GM23338 (cell line): ENCODE results near the gene SEPTIN3. TPM values are rescaled to one million over a fixed set of nuclear protein-coding genes. Genes with fewer than 3 reads are reported as not detected.

Experiments used
- ATAC-seq: fragments of 200-7000 bp; cut with Tn5 transposase; 3 replicates; pipeline ENCODE4 v1.9.1; 2020
- DNase-seq: peaks from one replicate; pipeline ENCODE4 v3.0.0-alpha.2; 2015; ENCODE audit warnings: low spot score
- H2AFZ ChIP-seq: fragments of 200-600 bp; sonication (generic); 2 replicates; pipeline ENCODE4 v1.8.0; 2016; ENCODE audit warnings: antibody characterized with exemption, mild to moderate bottlenecking, moderate library complexity
- H3F3A ChIP-seq: fragments of 200-600 bp; sonication (generic); replicated peaks from 2 replicates; pipeline ENCODE4 v1.8.0; 2017; ENCODE audit warnings: antibody characterized with exemption, mixed run types, low read depth
- H3K27ac ChIP-seq: fragments of 200-600 bp; sonication (generic); 2 replicates; pipeline ENCODE4 v1.6.1; 2016; ENCODE audit warnings: low read depth
- H3K27me3 ChIP-seq: fragments of 200-600 bp; sonication (generic); 2 replicates; pipeline ENCODE4 v1.8.0; 2016; ENCODE audit warnings: mild to moderate bottlenecking, mixed run types, moderate library complexity; ENCODE audit not compliant: insufficient read depth
- H3K36me3 ChIP-seq: fragments of 200-600 bp; sonication (generic); 2 replicates; pipeline ENCODE4 v1.8.0; 2016; ENCODE audit warnings: mild to moderate bottlenecking; ENCODE audit not compliant: insufficient read depth
- H3K4me1 ChIP-seq: fragments of 200-600 bp; sonication (generic); 2 replicates; pipeline ENCODE4 v1.8.0; 2016; ENCODE audit warnings: mild to moderate bottlenecking, moderate library complexity; ENCODE audit not compliant: insufficient read depth
- H3K4me2 ChIP-seq: fragments of 200-600 bp; sonication (generic); 2 replicates; pipeline ENCODE4 v1.7.1; 2017; ENCODE audit warnings: mixed run types
- H3K4me3 ChIP-seq: fragments of 200-600 bp; sonication (generic); 2 replicates; pipeline ENCODE4 v1.6.1; 2016; ENCODE audit warnings: mixed run types
- H3K79me2 ChIP-seq: fragments of 200-600 bp; sonication (generic); replicated peaks from 2 replicates; pipeline ENCODE4 v1.8.0; 2017; ENCODE audit warnings: mild to moderate bottlenecking; ENCODE audit not compliant: insufficient read depth
- H3K9me2 ChIP-seq: fragments of 200-600 bp; sonication (generic); 2 replicates; pipeline ENCODE4 v1.8.0; 2017; ENCODE audit not compliant: insufficient read depth
- H4K20me1 ChIP-seq: fragments of 200-600 bp; sonication (generic); replicated peaks from 2 replicates; pipeline ENCODE4 v1.8.0; 2017; ENCODE audit warnings: mild to moderate bottlenecking; ENCODE audit not compliant: insufficient read depth
- H3K27ac Mint-ChIP-seq: 2 replicates; pipeline ENCODE4 v1.8.0; 2020; ENCODE audit warnings: inconsistent platforms, mild to moderate bottlenecking, moderate library complexity, mixed read lengths
- H3K27me3 Mint-ChIP-seq: 3 replicates; pipeline ENCODE4 v1.8.0; 2022; ENCODE audit warnings: low read depth, mild to moderate bottlenecking, moderate library complexity, mixed read lengths, inconsistent platforms; ENCODE audit not compliant: insufficient read depth, poor library complexity
- H3K36me3 Mint-ChIP-seq: 3 replicates; pipeline ENCODE4 v1.8.0; 2021; ENCODE audit warnings: low read depth, mild to moderate bottlenecking, inconsistent platforms, moderate library complexity, mixed read lengths
- H3K4me1 Mint-ChIP-seq: 3 replicates; pipeline ENCODE4 v1.8.0; 2020; ENCODE audit warnings: mild to moderate bottlenecking, inconsistent platforms, mixed read lengths
- H3K4me3 Mint-ChIP-seq: 3 replicates; pipeline ENCODE4 v1.8.0; 2021; ENCODE audit warnings: moderate library complexity, mild to moderate bottlenecking, inconsistent platforms, mixed read lengths
- H3K9me3 Mint-ChIP-seq: 3 replicates; pipeline ENCODE4 v1.8.0; 2020; ENCODE audit warnings: moderate library complexity, mild to moderate bottlenecking, inconsistent platforms, mixed read lengths
- CREB1 ChIP-seq: fragments of 250-450 bp; sonication (Bioruptor Pico); IDR thresholded peaks from 2 replicates; pipeline ENCODE4 v1.5.0; 2020; ENCODE audit warnings: low read depth, mild to moderate bottlenecking, moderate library complexity
- CTCF ChIP-seq, 2 experiments: fragments of 200-600 bp in 1 of 2; sonication (generic) in 1 of 2; conservative IDR thresholded peaks; 2 replicates each; pipeline versions ENCODE4 v1.5.1 to v1.6.1; 2016 to 2017; ENCODE audit warnings: antibody characterized with exemption in 2 of 2, low read depth in 2 of 2, mild to moderate bottlenecking in 2 of 2, moderate library complexity in 1 of 2
- ETS1 ChIP-seq: IDR thresholded peaks from 2 replicates; pipeline ENCODE4 v1.6.1; 2016; ENCODE audit warnings: antibody characterized with exemption
- EZH2phosphoT487 ChIP-seq: fragments of 200-600 bp; sonication (generic); IDR thresholded peaks from one replicate; pipeline ENCODE4 v1.8.1; 2018; ENCODE audit warnings: antibody characterized with exemption; ENCODE audit not compliant: unreplicated experiment
- JUNB ChIP-seq: IDR thresholded peaks from one replicate; pipeline ENCODE4 v1.6.1; 2016; ENCODE audit warnings: antibody characterized with exemption; ENCODE audit not compliant: unreplicated experiment
- NANOG ChIP-seq: IDR thresholded peaks from 2 replicates; pipeline ENCODE4 v1.6.1; 2016; ENCODE audit warnings: antibody characterized with exemption, borderline replicate concordance
- POLR2AphosphoS5 ChIP-seq: IDR thresholded peaks from 2 replicates; pipeline ENCODE4 v1.6.1; 2016; ENCODE audit warnings: antibody characterized with exemption, low read depth
- REST ChIP-seq: IDR thresholded peaks from one replicate; pipeline ENCODE4 v1.6.1; 2018; ENCODE audit warnings: antibody characterized with exemption; ENCODE audit not compliant: unreplicated experiment
- ZNF114 ChIP-seq: fragments of 250-450 bp; sonication (Bioruptor Pico); IDR thresholded peaks from 2 replicates; pipeline ENCODE4 v1.5.0; 2020; ENCODE audit warnings: mild to moderate bottlenecking, moderate library complexity
- ZNF331 ChIP-seq: fragments of 250-450 bp; sonication (Bioruptor Pico); IDR thresholded peaks from 2 replicates; pipeline ENCODE4 v1.5.0; 2020; ENCODE audit warnings: low read depth, mild to moderate bottlenecking, moderate library complexity
- ZNF462 ChIP-seq: fragments of 250-450 bp; sonication (Bioruptor Pico); IDR thresholded peaks from 2 replicates; pipeline ENCODE4 v1.5.0; 2020; ENCODE audit warnings: mild to moderate bottlenecking, moderate library complexity
- polyA plus RNA-seq: library from polyadenylated mRNA; unstranded; fragments of >200 nt; fragmentation: Nextera tagmentation; extraction: Ambion mirVana; gene quantifications from 2 replicates; pipeline ENCODE4 v1.2.1, GENCODE V29; 2016
- total RNA-seq: library from RNA; depleted of rRNA; stranded (reverse); fragments of >200 nt; shearing (Covaris generic); gene quantifications from 2 replicates; pipeline ENCODE4 v1.2.3, GENCODE V29; 2014

The SEPTIN3 gene
- total and polyA plus RNA-seq, 2 experiments from 2014 or later, result 16.4 to 28.4 TPM

GRCh38 chr22:41935015-41935351 is 34.3 kb upstream of the SEPTIN3 start:
- H3K4me3 Mint-ChIP-seq, result no peak overlapping the region
- DNase-seq (no peak), ATAC-seq (no peak)
- TF ChIP-seq NANOG, result no peak
- TF ChIP-seq CREB1 (CRISPR knock-in tag), result no peak
- no peak for TF ChIP-seq ZNF331 (CRISPR knock-in tag)
- no peak for TF ChIP-seq CTCF (conservative IDR thresholded peaks at IDR 0.05; ENCODE audit: low read depth in 2 of 2)
- TF ChIP-seq ETS1, result no peak
- TF ChIP-seq POLR2AphosphoS5, result no peak
- TF ChIP-seq EZH2phosphoT487, result no peak
- TF ChIP-seq REST, result no peak
- TF ChIP-seq ZNF462, result no peak
- TF ChIP-seq ZNF114 (CRISPR knock-in tag), result no peak
- no peak for TF ChIP-seq JUNB
- H3K4me1 Mint-ChIP-seq, result peaks cover 4% of the 10 kb centered on the region; the same call in 2 of the 3 replicates
- Histone ChIP-seq H2AFZ (no peak overlapping the region), H3K27ac (no peak overlapping the region), H3K27me3 (0 out of 2 replicates have a peak, but pooled peaks cover 4% of the 10 kb centered on the region), H3K79me2 (no peaks in the 10 kb centered on the region), H4K20me1 (peaks cover 10% of the 10 kb centered on the region), H3F3A (peaks cover 2% of the 10 kb centered on the region), H3K4me1 (no peaks in the 10 kb centered on the region), H3K4me3 (no peak overlapping the region), H3K36me3 (peaks cover 4% of the 10 kb centered on the region; the same call in 1 of the 2 replicates), H3K9me2 (no peaks in the 10 kb centered on the region), H3K4me2 (no peak overlapping the region)
- peaks cover 20% of the 10 kb centered on the region for H3K27me3 Mint-ChIP-seq
- no peaks in the 10 kb centered on the region for H3K9me3 Mint-ChIP-seq
- H3K27ac Mint-ChIP-seq, result no peak overlapping the region
- H3K36me3 Mint-ChIP-seq, result peaks cover 35% of the 10 kb centered on the region
